ENCODE data around the gene MCAM.
A peak's percentile ranks its signal among the peaks of the same experiment; 100 is the strongest.

The MCAM gene

GRCh38 chr11:119344291-119345010 lies 27.5 kb upstream of the MCAM start:
- no peak for DNase-seq

GRCh38 chr11:119343726-119344125 lies 26.8 kb upstream of the MCAM start:
- no peak for DNase-seq

GRCh38 chr11:119342362-119343130 lies 25.6 kb upstream of the MCAM start:
- DNase-seq: no peak

- no peak for DNase-seq
Measured at GRCh38 chr11:119342023-119342300, 25.0 kb upstream of the MCAM start.

GRCh38 chr11:119341222-119342022 lies 24.5 kb upstream of the MCAM start:
- DNase-seq: no peak

- DNase-seq: peak; percentile 95
Measured at GRCh38 chr11:119340335-119341221, 23.6 kb upstream of the MCAM start, which contains the start of gene C1QTNF5. Gene C1QTNF5, minus strand, starts transcription at chr11:119340883. Its CDS starts 486 bp downstream, at chr11:119340397.

GRCh38 chr11:119339589-119340334 lies 22.8 kb upstream of the MCAM start:
- peak; percentile 86 for DNase-seq

- no peak for DNase-seq
Measured at GRCh38 chr11:119338965-119339588, 22.1 kb upstream of the MCAM start.

- peak; percentile 87 for DNase-seq
Measured at GRCh38 chr11:119338318-119338890, 21.5 kb upstream of the MCAM start.

- peak; percentile 88 for DNase-seq
Measured at GRCh38 chr11:119337581-119338317, 20.8 kb upstream of the MCAM start.

- DNase-seq: no peak
Measured at GRCh38 chr11:119336744-119337469, 20.0 kb upstream of the MCAM start.

- no peak for DNase-seq
Measured at GRCh38 chr11:119335655-119336543, 19.0 kb upstream of the MCAM start.

- DNase-seq: no peak
Measured at GRCh38 chr11:119335091-119335654, 18.2 kb upstream of the MCAM start.

- peak; percentile 97 for DNase-seq
Measured at GRCh38 chr11:119334174-119334930, 17.4 kb upstream of the MCAM start, which contains the start of gene RNF26. Gene RNF26, plus strand, starts transcription at chr11:119334527. Its CDS starts 596 bp downstream, at chr11:119335123.

GRCh38 chr11:119332111-119332765 lies 15.3 kb upstream of the MCAM start:
- no peak for DNase-seq

GRCh38 chr11:119330237-119330636 lies 13.3 kb upstream of the MCAM start:
- no peak for DNase-seq

- no peak for DNase-seq
Measured at GRCh38 chr11:119329320-119329719, 12.4 kb upstream of the MCAM start.
